ENCODE results near the gene ZNF646. TPM values are rescaled to one million over a fixed set of nuclear protein-coding genes. Genes with fewer than 3 reads are reported as not detected.

Gene ZNF646
- total and polyA plus RNA-seq, 4 donors: 0.89 to 9.6 (median 4.0) TPM

- H3K4me3 ChIP-seq (ENCODE audit: low read depth in 1 of 3, low read length in 3 of 3): no peak overlapping the region
- no peaks in the 10 kb centered on the region for H3K9me3 ChIP-seq (ENCODE audit: control insufficient read depth in 4 of 4, low read length in 3 of 4)
- no peak overlapping the region for H3K9ac ChIP-seq (ENCODE audit: low read depth in 1 of 2, low read length in 2 of 2)
- H3K27ac ChIP-seq (ENCODE audit: low read depth in 1 of 2, low read length in 2 of 2): no peak overlapping the region
- no peak for DNase-seq (ENCODE audit: low spot score)
- 97% methylated on average over 54 of the region's 54 CpGs for WGBS
- TF ChIP-seq FOXA1 (IDR thresholded peaks at IDR 0.05) (no peak), REST (IDR thresholded peaks at IDR 0.05) (no peak), JUND (IDR thresholded peaks at IDR 0.05) (no peak)
- H3K4me1 ChIP-seq (ENCODE audit: control insufficient read depth in 4 of 4, insufficient read depth in 4 of 4, low read length in 3 of 4): no peaks in the 10 kb centered on the region
- H3K27me3 ChIP-seq (ENCODE audit: control insufficient read depth in 4 of 4, insufficient read depth in 4 of 4, low read length in 3 of 4): no peaks in the 10 kb centered on the region
- peaks cover 0 to 14% (median 7%) of the 10 kb centered on the region in 4 donors for H3K36me3 ChIP-seq (ENCODE audit: control insufficient read depth in 4 of 4, insufficient read depth in 3 of 4, low read depth in 1 of 4, low read length in 3 of 4)
Measured at GRCh38 chr16:31061813-31062440, 12.3 kb upstream of the ZNF646 start.

- H3K4me1 ChIP-seq (ENCODE audit: control insufficient read depth in 4 of 4, insufficient read depth in 4 of 4, low read length in 3 of 4): no peaks in the 10 kb centered on the region
- no peak overlapping the region for H3K4me3 ChIP-seq (ENCODE audit: low read depth in 1 of 3, low read length in 3 of 3)
- no peaks in the 10 kb centered on the region for H3K27me3 ChIP-seq (ENCODE audit: control insufficient read depth in 4 of 4, insufficient read depth in 4 of 4, low read length in 3 of 4)
- H3K36me3 ChIP-seq (ENCODE audit: control insufficient read depth in 4 of 4, insufficient read depth in 3 of 4, low read depth in 1 of 4, low read length in 3 of 4): peaks cover 0 to 14% (median 7%) of the 10 kb centered on the region in 4 donors
- no peak overlapping the region for H3K27ac ChIP-seq (ENCODE audit: low read depth in 1 of 2, low read length in 2 of 2)
- H3K9ac ChIP-seq (ENCODE audit: low read depth in 1 of 2, low read length in 2 of 2): no peak overlapping the region
- WGBS: 94% methylated on average over 9 of the region's 9 CpGs
- TF ChIP-seq ATF3 (IDR thresholded peaks at IDR 0.05) (no peak), REST (IDR thresholded peaks at IDR 0.05) (no peak), ZBTB33 (IDR thresholded peaks at IDR 0.05) (no peak), RXRA (IDR thresholded peaks at IDR 0.05) (no peak), SP1 (IDR thresholded peaks at IDR 0.05) (no peak)
- DNase-seq (ENCODE audit: low spot score): no peak
- no peaks in the 10 kb centered on the region for H3K9me3 ChIP-seq (ENCODE audit: control insufficient read depth in 4 of 4, low read length in 3 of 4)
Measured at GRCh38 chr16:31063495-31063842, 10.8 kb upstream of the ZNF646 start.

All from liver (tissue), 9 donors.